ENCODE results near the gene IKBKE.

GRCh38 chr1:206447422-206447765 is 22.9 kb upstream of the IKBKE start:
- TF ChIP-seq CTCF (IDR thresholded peaks at IDR 0.05), result no peak
- TF ChIP-seq POLR2A (IDR thresholded peaks at IDR 0.05), result no peak
- TF ChIP-seq POLR2AphosphoS5 (IDR thresholded peaks at IDR 0.05), result no peak
